GM21360 (cell line): ENCODE measurements around the gene ZNF436.

ENCODE experiments used
- ATAC-seq: cut with Tn5 transposase; IDR thresholded peaks from one replicate; pipeline ENCODE4 v1.9.1; 2021; ENCODE audit warnings: mild to moderate bottlenecking, moderate library complexity; ENCODE audit not compliant: unreplicated experiment

Gene ZNF436

DNA sequence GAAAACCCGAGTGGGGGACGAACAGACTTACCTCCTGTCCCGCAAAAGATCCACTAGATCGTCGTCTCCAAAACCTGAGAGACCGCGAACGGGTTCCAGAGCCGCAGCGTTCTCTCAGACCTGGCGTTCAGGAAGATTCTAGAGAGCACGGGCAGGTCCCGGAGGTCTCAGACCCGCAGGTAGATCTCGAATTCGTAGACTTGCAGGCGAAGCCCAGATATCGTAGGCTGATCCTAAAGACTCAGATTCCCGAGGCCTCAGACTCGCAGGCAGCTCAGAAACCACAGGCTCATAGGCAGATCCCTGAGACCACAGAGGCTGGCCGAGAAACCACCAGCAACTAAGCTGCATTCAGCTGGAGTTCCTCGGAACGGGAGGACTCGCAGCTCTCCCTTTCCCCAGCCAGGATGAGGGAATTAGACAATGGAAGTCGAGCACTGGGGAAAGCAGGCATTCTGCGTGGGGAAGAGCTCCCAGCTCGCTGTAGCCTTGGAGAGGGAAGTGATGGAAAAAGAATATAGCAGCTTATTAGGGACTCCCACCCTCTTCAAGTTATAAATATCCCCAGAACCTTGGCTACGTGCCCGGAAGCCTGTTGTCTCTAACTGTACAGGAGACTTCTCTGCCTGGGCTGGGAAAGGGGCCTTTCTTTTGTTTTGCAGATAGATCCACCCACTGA lies at the start of gene ZNF436:
TSS of gene ZNF436 (minus strand) at position 502 of the 679 bp plus-strand sequence. CDS start 1,831 bp downstream, outside the sequence.
- no peak for ATAC-seq

- ATAC-seq: no peak
Observed at GRCh38 chr1:23419180-23419579, 49.5 kb upstream of the ZNF436 start.

DNA sequence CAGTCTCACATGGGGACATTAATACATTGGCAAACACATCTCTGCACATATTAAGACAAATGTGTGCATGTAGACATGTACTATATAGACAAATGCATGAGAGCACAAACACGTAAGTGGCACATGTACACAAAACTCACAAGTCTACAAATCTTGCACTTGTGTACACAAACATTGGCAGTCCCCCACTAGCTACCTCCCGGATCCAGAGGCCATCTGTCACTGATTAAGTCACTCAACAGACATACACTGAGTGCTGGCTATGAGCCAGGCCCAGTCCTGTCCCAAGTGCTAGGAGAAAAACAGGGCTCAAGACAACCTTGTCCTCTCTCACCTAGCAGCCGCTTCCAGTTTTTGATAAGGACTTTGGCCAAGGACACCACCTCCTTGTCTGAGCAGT lies 47.9 kb upstream of the ZNF436 start:
- no peak for ATAC-seq

GRCh38 chr1:23416964-23417363 lies 47.3 kb upstream of the ZNF436 start:
- ATAC-seq: no peak

- ATAC-seq: no peak
Observed at GRCh38 chr1:23408797-23409290, 39.2 kb upstream of the ZNF436 start.

- no peak for ATAC-seq
Observed at GRCh38 chr1:23407016-23407630, 37.5 kb upstream of the ZNF436 start.

- ATAC-seq: no peak
Observed at GRCh38 chr1:23405946-23406345, 36.3 kb upstream of the ZNF436 start.

DNA sequence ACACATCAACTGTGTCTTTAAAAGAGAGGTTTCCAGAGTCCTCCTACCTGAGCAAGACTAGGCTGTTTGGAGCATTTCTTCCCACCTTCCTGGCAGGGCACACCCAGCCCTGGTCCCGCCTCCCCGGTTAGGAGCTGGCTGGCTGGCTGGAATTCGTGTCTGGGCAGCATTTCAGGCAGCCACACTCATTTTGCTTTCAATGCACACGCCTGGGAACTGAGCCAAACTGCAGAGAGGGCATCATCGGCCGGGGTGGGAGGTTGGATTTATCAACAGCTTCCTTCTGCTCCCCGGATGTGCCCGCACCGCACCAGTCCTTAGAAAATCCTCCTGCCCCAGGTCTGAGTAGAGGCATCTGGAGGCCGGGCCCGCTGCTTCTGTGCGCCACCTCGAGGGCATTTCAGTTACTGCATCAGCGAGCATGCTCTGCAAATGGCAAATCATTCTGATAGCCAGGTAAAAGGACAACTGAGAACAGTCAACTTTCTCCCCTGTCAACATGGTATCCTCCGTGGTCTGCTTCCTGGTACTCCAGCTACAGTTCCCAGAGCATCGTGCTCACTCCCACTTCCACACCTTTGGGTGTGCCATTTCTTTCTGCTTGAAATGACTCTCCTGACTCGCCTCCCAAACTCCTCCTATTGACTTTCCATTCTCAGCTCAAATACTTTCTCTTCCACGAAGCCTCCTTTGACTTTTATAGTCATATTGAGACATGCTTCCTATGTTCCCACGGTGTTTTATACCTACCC lies 34.3 kb upstream of the ZNF436 start:
- no peak for ATAC-seq

DNA sequence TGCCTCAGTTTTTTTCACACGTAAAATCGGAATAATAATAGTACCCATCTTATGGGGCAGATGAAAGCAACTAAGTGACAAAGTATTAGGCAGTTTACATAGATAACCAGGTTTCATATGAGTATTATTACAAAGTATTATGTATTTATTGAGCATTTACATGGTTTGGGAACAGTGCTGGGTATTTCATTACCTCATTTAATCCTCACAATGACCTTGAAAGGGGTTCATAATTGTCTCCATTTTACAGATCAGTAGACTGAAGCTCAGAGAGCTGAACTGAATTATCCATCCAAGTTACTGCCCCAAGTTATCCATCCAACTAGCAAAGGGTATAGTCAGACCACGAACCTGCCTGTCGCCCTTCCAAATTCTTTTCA lies 33.7 kb upstream of the ZNF436 start:
- ATAC-seq: no peak

- ATAC-seq: no peak
Observed at GRCh38 chr1:23403038-23403336, 33.4 kb upstream of the ZNF436 start.

GRCh38 chr1:23402286-23403037 lies 32.8 kb upstream of the ZNF436 start:
- ATAC-seq: no peak

DNA sequence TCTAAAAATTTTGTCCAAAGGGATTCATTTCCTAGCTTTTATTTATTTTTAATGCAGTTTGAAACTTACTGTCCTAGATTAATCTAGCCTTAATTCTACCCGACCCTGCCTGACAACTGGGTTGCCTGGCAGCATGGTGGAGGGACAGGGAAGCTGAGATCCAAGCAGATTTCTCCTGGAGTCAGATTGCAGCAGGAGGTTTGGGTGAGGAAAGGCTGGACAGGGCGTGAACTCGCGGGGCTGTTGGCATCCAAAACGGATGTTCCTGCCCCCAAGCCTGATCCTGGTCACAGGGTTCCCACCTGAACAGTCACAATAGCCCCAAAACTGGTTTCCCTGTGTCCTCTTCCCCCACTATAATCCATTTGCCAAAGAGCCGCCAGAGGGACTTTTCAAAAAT lies 31.7 kb upstream of the ZNF436 start:
- no peak for ATAC-seq

- ATAC-seq: no peak
Observed at GRCh38 chr1:23400324-23401114, 30.9 kb upstream of the ZNF436 start.

DNA sequence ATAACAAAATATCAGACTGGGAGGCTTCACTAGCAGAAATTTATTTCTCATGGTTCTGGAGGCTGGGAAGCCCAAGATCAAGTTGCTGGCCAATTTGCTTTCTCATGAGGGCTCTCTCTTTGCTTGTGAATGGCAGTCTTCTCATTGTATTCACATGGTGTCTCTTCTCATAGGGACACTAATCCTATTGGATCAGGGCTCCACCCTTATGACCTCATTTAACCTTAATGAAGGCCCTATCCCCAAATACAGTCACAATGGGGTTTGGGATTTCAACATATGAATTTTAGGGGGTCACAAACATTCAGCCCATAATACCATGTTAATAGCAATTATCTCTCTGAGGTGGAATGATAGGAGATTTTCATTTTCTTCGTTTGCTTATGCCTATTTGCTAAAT lies 29.6 kb upstream of the ZNF436 start:
- ATAC-seq: no peak

DNA sequence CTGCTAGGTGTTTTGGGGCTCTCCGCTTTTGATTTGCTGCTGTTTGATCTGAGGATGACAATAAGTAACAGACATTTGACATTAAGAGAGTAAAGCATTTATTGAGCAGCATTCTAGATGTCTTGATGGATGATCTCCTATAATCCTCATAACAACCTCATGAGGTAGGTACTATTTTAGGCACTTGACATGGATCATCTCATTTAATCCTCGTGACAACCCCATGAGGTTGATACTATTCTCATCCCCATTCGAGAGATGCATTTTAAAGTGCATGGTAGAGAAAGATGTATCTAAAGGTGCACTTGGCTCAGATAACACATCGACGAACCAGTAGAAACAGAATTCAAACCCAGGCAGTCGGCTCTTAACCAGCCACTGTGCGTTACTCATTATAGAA lies 28.3 kb upstream of the ZNF436 start:
- ATAC-seq: no peak

DNA sequence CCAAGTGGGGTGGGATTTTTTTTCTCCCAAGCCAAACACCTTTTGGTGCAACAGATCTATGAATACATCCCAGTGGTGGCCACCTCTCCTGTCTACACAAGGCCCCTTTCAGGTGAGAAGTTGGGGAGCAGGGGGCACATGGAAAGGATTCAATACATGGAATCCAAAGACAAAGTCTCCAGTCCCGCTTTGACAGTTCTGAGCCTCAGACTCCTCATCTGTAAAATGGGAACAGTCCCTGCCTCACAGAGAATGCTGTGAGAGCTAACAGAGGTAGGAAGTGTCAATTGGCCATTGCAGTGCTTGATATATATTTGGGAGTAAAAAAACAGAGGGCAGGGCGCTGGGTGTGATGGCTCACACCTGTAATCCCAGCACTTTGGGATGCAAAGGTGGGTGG lies 26.7 kb upstream of the ZNF436 start:
- no peak for ATAC-seq

DNA sequence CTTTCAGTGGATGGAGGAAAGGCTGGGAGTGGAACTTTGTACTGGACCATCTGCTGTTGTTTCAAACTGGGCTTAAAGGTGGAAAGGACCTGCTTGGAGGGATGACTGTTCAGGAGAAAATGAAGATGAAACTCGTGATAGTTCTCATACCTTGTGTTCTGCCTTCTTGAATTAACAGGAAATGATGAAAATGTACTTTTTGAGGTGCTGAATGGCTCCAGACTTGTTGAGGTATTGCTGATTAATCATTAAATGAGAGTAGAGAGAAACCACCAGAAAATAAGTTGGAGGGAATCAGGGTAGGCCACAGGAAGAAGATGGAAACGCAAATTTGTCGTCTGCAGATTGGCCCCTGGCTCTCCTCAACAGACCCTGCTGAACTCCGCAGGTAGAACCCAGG lies 26.2 kb upstream of the ZNF436 start:
- ATAC-seq: no peak

DNA sequence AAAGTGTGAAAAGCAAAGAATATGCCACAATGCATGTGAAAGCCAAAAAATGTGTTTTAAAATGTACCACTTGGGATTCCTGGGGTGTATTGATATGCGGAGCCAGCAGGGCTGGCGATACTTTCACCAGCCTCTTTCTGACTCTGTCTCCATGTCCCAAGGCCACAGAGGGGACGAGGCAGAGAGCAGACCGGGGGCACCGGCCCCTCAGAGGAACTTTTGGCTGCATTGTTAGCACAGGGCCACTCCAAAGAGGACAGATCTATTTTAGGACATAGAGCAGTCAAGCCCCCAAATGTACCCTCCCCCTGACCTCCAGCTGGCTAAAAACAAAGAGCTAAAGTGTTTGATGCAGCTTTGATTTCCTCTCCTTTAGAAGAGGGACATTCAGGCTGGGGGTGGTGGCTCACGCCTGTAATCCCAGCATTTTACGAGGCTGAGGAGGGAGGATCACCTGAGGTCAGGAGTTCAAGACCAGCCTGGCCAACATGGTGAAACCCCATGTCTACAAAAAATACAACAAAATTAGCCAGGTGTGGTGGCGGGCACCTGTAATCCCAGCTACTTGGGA lies 25.6 kb upstream of the ZNF436 start:
- ATAC-seq: no peak

DNA sequence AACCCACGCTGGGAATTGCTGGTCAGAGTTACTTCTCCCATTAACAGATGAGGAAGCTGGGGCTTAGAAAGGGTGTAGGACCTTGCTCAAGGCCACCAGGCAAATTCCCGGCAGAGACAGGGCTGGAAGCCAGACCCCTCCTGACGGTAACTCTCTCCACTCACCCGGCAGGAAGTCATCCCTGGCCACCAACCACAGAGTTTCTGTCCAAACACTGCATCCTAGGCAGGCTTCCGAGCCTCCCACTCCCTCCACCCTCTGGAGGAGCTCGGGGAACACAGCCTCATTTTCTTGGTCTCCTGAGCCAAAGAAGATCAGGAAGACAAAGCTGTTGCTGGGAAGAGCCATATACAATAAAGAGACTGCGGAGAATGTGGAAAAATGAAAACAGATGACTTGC lies 25.0 kb upstream of the ZNF436 start:
- no peak for ATAC-seq

GRCh38 chr1:23394181-23394580 lies 24.5 kb upstream of the ZNF436 start:
- ATAC-seq: no peak
